GM12891 (cell line): ENCODE measurements around the gene SRGAP3.

Source experiments
- PAX5 ChIP-seq: IDR thresholded peaks from 2 replicates; pipeline ENCODE4 v1.6.1; 2011; ENCODE audit warnings: low read length, moderate library complexity, mild to moderate bottlenecking; ENCODE audit not compliant: insufficient read depth, severe bottlenecking
- POLR2A ChIP-seq: IDR thresholded peaks from 2 replicates; pipeline ENCODE4 v1.6.1; 2011; ENCODE audit warnings: low read depth, low read length, control low read depth
- POLR2AphosphoS5 ChIP-seq: IDR thresholded peaks from 2 replicates; pipeline ENCODE4 v1.6.1; 2011; ENCODE audit warnings: low read depth, low read length, control low read depth
- POU2F2 ChIP-seq: IDR thresholded peaks from 2 replicates; pipeline ENCODE4 v1.6.1; 2011; ENCODE audit warnings: low read depth, mild to moderate bottlenecking, control low read depth, low read length, moderate library complexity
- SPI1 ChIP-seq: IDR thresholded peaks from 2 replicates; pipeline ENCODE4 v1.6.1; 2011; ENCODE audit warnings: low read depth, low read length, control low read depth
- TAF1 ChIP-seq: IDR thresholded peaks from 2 replicates; pipeline ENCODE4 v1.6.1; 2011; ENCODE audit warnings: low read depth, low read length, control low read depth

DNA sequence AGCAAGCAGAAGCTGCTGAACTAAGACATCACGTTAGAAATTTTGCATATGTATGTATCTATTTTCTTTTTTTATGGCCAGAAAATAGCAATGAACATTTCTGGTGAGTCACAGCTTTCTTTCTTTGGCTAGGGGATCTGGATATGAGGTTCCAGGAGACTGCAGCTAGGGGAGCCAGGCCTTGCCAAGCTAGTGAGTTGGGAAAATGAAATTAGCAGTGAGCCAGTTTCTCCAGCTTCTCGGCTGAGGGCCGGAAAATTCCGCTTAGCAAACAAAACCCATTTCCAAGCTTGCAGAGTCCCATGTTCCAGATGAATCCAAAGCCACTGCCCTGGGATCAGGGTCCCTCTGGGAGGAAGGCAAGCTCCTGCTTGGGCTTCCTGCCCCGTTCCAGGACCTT lies 137.6 kb downstream of the SRGAP3 start:
- no peak for TF ChIP-seq TAF1
- no peak for TF ChIP-seq POLR2A
- TF ChIP-seq POLR2AphosphoS5: no peak
- no peak for TF ChIP-seq PAX5
- no peak for TF ChIP-seq SPI1
- no peak for TF ChIP-seq POU2F2
